ENCODE measurements around the gene HSPA5.

DNA sequence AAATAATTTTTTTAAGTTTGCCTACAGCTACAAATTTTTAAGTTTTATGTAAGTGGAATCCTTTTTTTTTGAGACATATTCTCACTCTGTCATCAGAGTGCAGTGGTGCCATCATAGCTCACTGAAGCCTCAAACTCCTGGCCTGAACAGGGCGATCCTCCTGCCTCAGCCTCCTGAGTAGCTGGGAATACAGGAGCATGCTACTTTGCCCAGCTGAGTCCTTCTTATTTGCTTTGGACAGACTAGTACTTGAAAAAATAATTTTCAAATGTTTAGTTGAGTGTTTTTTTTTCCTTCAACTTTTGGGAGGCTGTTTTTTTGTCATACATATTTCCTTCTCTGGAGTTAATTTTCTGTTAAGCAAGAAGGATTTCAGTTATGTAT is 27.9 kb upstream of the HSPA5 start:
- TF ChIP-seq, protein P1, sequence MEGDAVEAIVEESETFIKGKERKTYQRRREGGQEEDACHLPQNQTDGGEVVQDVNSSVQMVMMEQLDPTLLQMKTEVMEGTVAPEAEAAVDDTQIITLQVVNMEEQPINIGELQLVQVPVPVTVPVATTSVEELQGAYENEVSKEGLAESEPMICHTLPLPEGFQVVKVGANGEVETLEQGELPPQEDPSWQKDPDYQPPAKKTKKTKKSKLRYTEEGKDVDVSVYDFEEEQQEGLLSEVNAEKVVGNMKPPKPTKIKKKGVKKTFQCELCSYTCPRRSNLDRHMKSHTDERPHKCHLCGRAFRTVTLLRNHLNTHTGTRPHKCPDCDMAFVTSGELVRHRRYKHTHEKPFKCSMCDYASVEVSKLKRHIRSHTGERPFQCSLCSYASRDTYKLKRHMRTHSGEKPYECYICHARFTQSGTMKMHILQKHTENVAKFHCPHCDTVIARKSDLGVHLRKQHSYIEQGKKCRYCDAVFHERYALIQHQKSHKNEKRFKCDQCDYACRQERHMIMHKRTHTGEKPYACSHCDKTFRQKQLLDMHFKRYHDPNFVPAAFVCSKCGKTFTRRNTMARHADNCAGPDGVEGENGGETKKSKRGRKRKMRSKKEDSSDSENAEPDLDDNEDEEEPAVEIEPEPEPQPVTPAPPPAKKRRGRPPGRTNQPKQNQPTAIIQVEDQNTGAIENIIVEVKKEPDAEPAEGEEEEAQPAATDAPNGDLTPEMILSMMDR (IDR thresholded peaks at IDR 0.05), result no peak
- no peak for TF ChIP-seq POLR2A (IDR thresholded peaks at IDR 0.05)
